ENCODE results near the gene CD84. TPM values are rescaled to one million over a fixed set of nuclear protein-coding genes. Genes with fewer than 3 reads are reported as not detected.

The CD84 gene
- total and polyA plus RNA-seq, 2 donors = 5.9 to 10.1 TPM

GRCh38 chr1:160544647-160545046 is 34.6 kb downstream of the CD84 start:
- Histone ChIP-seq H3K4me3 (ENCODE audit: low read length in 2 of 2) (no peak overlapping the region), H3K27ac (ENCODE audit: low read depth in 1 of 2, low read length in 1 of 2) (peak overlapping the region in 1 of 2 donors; percentile 4), H3K27me3 (ENCODE audit: control insufficient read depth in 2 of 2, insufficient read depth in 1 of 2, low read length in 1 of 2) (no peaks in the 10 kb centered on the region), H3K9me3 (ENCODE audit: control insufficient read depth in 2 of 2, insufficient read depth in 1 of 2, low read length in 1 of 2) (no peaks in the 10 kb centered on the region), H3K36me3 (ENCODE audit: control insufficient read depth in 2 of 2, insufficient read depth in 2 of 2, low read length in 1 of 2) (peaks cover 4 to 20% of the 10 kb centered on the region in 2 donors), H3K4me1 (ENCODE audit: control insufficient read depth in 2 of 2, insufficient read depth in 2 of 2, low read length in 2 of 2) (peaks cover 28 to 80% of the 10 kb centered on the region in 2 donors)
- WGBS = 98% methylated on average over 1 of the region's 1 CpG
- peak in 3 of 9 donors; percentile 48 to 80 (median 56) for DNase-seq (ENCODE audit: low read depth in 6 of 9, low spot score in 9 of 9)

GRCh38 chr1:160542303-160542945 is 36.9 kb downstream of the CD84 start:
- Histone ChIP-seq H3K36me3 (ENCODE audit: control insufficient read depth in 2 of 2, insufficient read depth in 2 of 2, low read length in 1 of 2) (peaks cover 4 to 10% of the 10 kb centered on the region in 2 donors), H3K4me3 (ENCODE audit: low read length in 2 of 2) (no peak overlapping the region), H3K27me3 (ENCODE audit: control insufficient read depth in 2 of 2, insufficient read depth in 1 of 2, low read length in 1 of 2) (no peaks in the 10 kb centered on the region), H3K27ac (ENCODE audit: low read depth in 1 of 2, low read length in 1 of 2) (no peak overlapping the region), H3K4me1 (ENCODE audit: control insufficient read depth in 2 of 2, insufficient read depth in 2 of 2, low read length in 2 of 2) (peaks cover 32 to 71% of the 10 kb centered on the region in 2 donors), H3K9me3 (ENCODE audit: control insufficient read depth in 2 of 2, insufficient read depth in 1 of 2, low read length in 1 of 2) (no peaks in the 10 kb centered on the region)
- no peak for DNase-seq (ENCODE audit: low read depth in 6 of 9, low spot score in 9 of 9)
- WGBS = 48% methylated on average over 2 of the region's 2 CpGs

GRCh38 chr1:160541622-160542302 is 37.5 kb downstream of the CD84 start:
- DNase-seq (ENCODE audit: low read depth in 6 of 9, low spot score in 9 of 9) = no peak
- Histone ChIP-seq H3K36me3 (ENCODE audit: control insufficient read depth in 2 of 2, insufficient read depth in 2 of 2, low read length in 1 of 2) (peaks cover 3 to 4% of the 10 kb centered on the region in 2 donors), H3K9me3 (ENCODE audit: control insufficient read depth in 2 of 2, insufficient read depth in 1 of 2, low read length in 1 of 2) (peaks cover 0 to 1% of the 10 kb centered on the region in 2 donors), H3K4me3 (ENCODE audit: low read length in 2 of 2) (no peak overlapping the region), H3K27ac (ENCODE audit: low read depth in 1 of 2, low read length in 1 of 2) (peak overlapping the region; percentile 64 to 94), H3K4me1 (ENCODE audit: control insufficient read depth in 2 of 2, insufficient read depth in 2 of 2, low read length in 2 of 2) (peaks cover 32 to 68% of the 10 kb centered on the region in 2 donors), H3K27me3 (ENCODE audit: control insufficient read depth in 2 of 2, insufficient read depth in 1 of 2, low read length in 1 of 2) (no peaks in the 10 kb centered on the region)
- WGBS = 70% methylated on average over 1 of the region's 1 CpG

- DNase-seq (ENCODE audit: low read depth in 6 of 9, low spot score in 9 of 9) = no peak
Measured at GRCh38 chr1:160540859-160541233, 38.5 kb downstream of the CD84 start.

GRCh38 chr1:160539990-160540858 is 39.1 kb downstream of the CD84 start:
- Histone ChIP-seq H3K36me3 (ENCODE audit: control insufficient read depth in 2 of 2, insufficient read depth in 2 of 2, low read length in 1 of 2) (no peaks in the 10 kb centered on the region), H3K4me3 (ENCODE audit: low read length in 2 of 2) (peak overlapping the region; percentile 12 to 23), H3K9me3 (ENCODE audit: control insufficient read depth in 2 of 2, insufficient read depth in 1 of 2, low read length in 1 of 2) (peaks cover 1 to 2% of the 10 kb centered on the region in 2 donors), H3K27ac (ENCODE audit: low read depth in 1 of 2, low read length in 1 of 2) (peak overlapping the region; percentile 93 to 94), H3K27me3 (ENCODE audit: control insufficient read depth in 2 of 2, insufficient read depth in 1 of 2, low read length in 1 of 2) (no peaks in the 10 kb centered on the region), H3K4me1 (ENCODE audit: control insufficient read depth in 2 of 2, insufficient read depth in 2 of 2, low read length in 2 of 2) (peaks cover 32 to 62% of the 10 kb centered on the region in 2 donors)
- DNase-seq (ENCODE audit: low read depth in 6 of 9, low spot score in 9 of 9) = peak; percentile 65 to 96 (median 89)
- 5% methylated on average over 8 of the region's 8 CpGs for WGBS

More at GRCh38 chr1:160540859-160541233, 38.5 kb downstream of the CD84 start:
- Histone ChIP-seq H3K27me3 (ENCODE audit: control insufficient read depth in 2 of 2, insufficient read depth in 1 of 2, low read length in 1 of 2) (no peaks in the 10 kb centered on the region), H3K4me3 (ENCODE audit: low read length in 2 of 2) (peak overlapping the region in 1 of 2 donors; percentile 23), H3K4me1 (ENCODE audit: control insufficient read depth in 2 of 2, insufficient read depth in 2 of 2, low read length in 2 of 2) (peaks cover 32 to 62% of the 10 kb centered on the region in 2 donors), H3K9me3 (ENCODE audit: control insufficient read depth in 2 of 2, insufficient read depth in 1 of 2, low read length in 1 of 2) (peaks cover 0 to 1% of the 10 kb centered on the region in 2 donors), H3K36me3 (ENCODE audit: control insufficient read depth in 2 of 2, insufficient read depth in 2 of 2, low read length in 1 of 2) (no peaks in the 10 kb centered on the region), H3K27ac (ENCODE audit: low read depth in 1 of 2, low read length in 1 of 2) (peak overlapping the region; percentile 93 to 94)

- Histone ChIP-seq H3K27ac (ENCODE audit: low read depth in 1 of 2, low read length in 1 of 2) (peak overlapping the region; percentile 93 to 94), H3K4me3 (ENCODE audit: low read length in 2 of 2) (peak overlapping the region in 1 of 2 donors; percentile 22), H3K27me3 (ENCODE audit: control insufficient read depth in 2 of 2, insufficient read depth in 1 of 2, low read length in 1 of 2) (no peaks in the 10 kb centered on the region), H3K36me3 (ENCODE audit: control insufficient read depth in 2 of 2, insufficient read depth in 2 of 2, low read length in 1 of 2) (no peaks in the 10 kb centered on the region), H3K4me1 (ENCODE audit: control insufficient read depth in 2 of 2, insufficient read depth in 2 of 2, low read length in 2 of 2) (peaks cover 32 to 57% of the 10 kb centered on the region in 2 donors), H3K9me3 (ENCODE audit: control insufficient read depth in 2 of 2, insufficient read depth in 1 of 2, low read length in 1 of 2) (peaks cover 1 to 3% of the 10 kb centered on the region in 2 donors)
- 70% methylated on average over 6 of the region's 6 CpGs for WGBS
- DNase-seq (ENCODE audit: low read depth in 6 of 9, low spot score in 9 of 9) = no peak
Measured at GRCh38 chr1:160539684-160539989, 39.7 kb downstream of the CD84 start.

- peak in 1 of 9 donors; percentile 57 for DNase-seq (ENCODE audit: low read depth in 6 of 9, low spot score in 9 of 9)
- Histone ChIP-seq H3K4me1 (ENCODE audit: control insufficient read depth in 2 of 2, insufficient read depth in 2 of 2, low read length in 2 of 2) (peaks cover 32 to 52% of the 10 kb centered on the region in 2 donors), H3K9me3 (ENCODE audit: control insufficient read depth in 2 of 2, insufficient read depth in 1 of 2, low read length in 1 of 2) (peaks cover 1 to 3% of the 10 kb centered on the region in 2 donors), H3K27me3 (ENCODE audit: control insufficient read depth in 2 of 2, insufficient read depth in 1 of 2, low read length in 1 of 2) (no peaks in the 10 kb centered on the region), H3K36me3 (ENCODE audit: control insufficient read depth in 2 of 2, insufficient read depth in 2 of 2, low read length in 1 of 2) (no peaks in the 10 kb centered on the region), H3K27ac (ENCODE audit: low read depth in 1 of 2, low read length in 1 of 2) (peak overlapping the region; percentile 62 to 94), H3K4me3 (ENCODE audit: low read length in 2 of 2) (no peak overlapping the region)
- 71% methylated on average over 5 of the region's 5 CpGs for WGBS
Measured at GRCh38 chr1:160538985-160539651, 40.2 kb downstream of the CD84 start.

GRCh38 chr1:160537714-160538665 is 41.3 kb downstream of the CD84 start:
- DNase-seq (ENCODE audit: low read depth in 6 of 9, low spot score in 9 of 9) = no peak
- Histone ChIP-seq H3K27ac (ENCODE audit: low read depth in 1 of 2, low read length in 1 of 2) (peak overlapping the region in 1 of 2 donors; percentile 94), H3K4me1 (ENCODE audit: control insufficient read depth in 2 of 2, insufficient read depth in 2 of 2, low read length in 2 of 2) (peaks cover 30 to 46% of the 10 kb centered on the region in 2 donors), H3K9me3 (ENCODE audit: control insufficient read depth in 2 of 2, insufficient read depth in 1 of 2, low read length in 1 of 2) (peaks cover 1 to 7% of the 10 kb centered on the region in 2 donors), H3K36me3 (ENCODE audit: control insufficient read depth in 2 of 2, insufficient read depth in 2 of 2, low read length in 1 of 2) (no peaks in the 10 kb centered on the region), H3K27me3 (ENCODE audit: control insufficient read depth in 2 of 2, insufficient read depth in 1 of 2, low read length in 1 of 2) (no peaks in the 10 kb centered on the region), H3K4me3 (ENCODE audit: low read length in 2 of 2) (no peak overlapping the region)
- 99% methylated on average over 8 of the region's 8 CpGs for WGBS
